ENCODE measurements around the gene TRIM24.

TRIM24 gene

GRCh38 chr7:138502023-138502767, 42.1 kb downstream of the TRIM24 start:
- Histone ChIP-seq H3K27ac (ENCODE audit: low read length) (no peak overlapping the region), H3K36me3 (ENCODE audit: control insufficient read depth, low read depth, low read length) (peaks cover 32% of the 10 kb centered on the region), H3K9me3 (ENCODE audit: control insufficient read depth, low read depth, low read length) (no peaks in the 10 kb centered on the region), H3K4me1 (ENCODE audit: control insufficient read depth, low read depth, low read length) (peaks cover 13% of the 10 kb centered on the region), H3K4me3 (ENCODE audit: low read length) (no peak overlapping the region), H3K9ac (ENCODE audit: low read length) (no peak overlapping the region), H3K27me3 (ENCODE audit: control insufficient read depth, insufficient read depth, low read length) (no peaks in the 10 kb centered on the region)

GRCh38 chr7:138505361-138505873, 45.4 kb downstream of the TRIM24 start:
- H3K9me3 ChIP-seq (ENCODE audit: control insufficient read depth, low read depth, low read length) = no peaks in the 10 kb centered on the region
- no peak overlapping the region for H3K4me3 ChIP-seq (ENCODE audit: low read length)
- H3K4me1 ChIP-seq (ENCODE audit: control insufficient read depth, low read depth, low read length) = peaks cover 13% of the 10 kb centered on the region
- no peaks in the 10 kb centered on the region for H3K27me3 ChIP-seq (ENCODE audit: control insufficient read depth, insufficient read depth, low read length)
- H3K27ac ChIP-seq (ENCODE audit: low read length) = no peak overlapping the region
- peaks cover 45% of the 10 kb centered on the region for H3K36me3 ChIP-seq (ENCODE audit: control insufficient read depth, low read depth, low read length)
- H3K9ac ChIP-seq (ENCODE audit: low read length) = no peak overlapping the region

GRCh38 chr7:138506764-138507163, 46.7 kb downstream of the TRIM24 start:
- Histone ChIP-seq H3K36me3 (ENCODE audit: control insufficient read depth, low read depth, low read length) (peaks cover 50% of the 10 kb centered on the region), H3K4me1 (ENCODE audit: control insufficient read depth, low read depth, low read length) (peaks cover 13% of the 10 kb centered on the region), H3K9me3 (ENCODE audit: control insufficient read depth, low read depth, low read length) (no peaks in the 10 kb centered on the region)

GRCh38 chr7:138510003-138510402, 49.9 kb downstream of the TRIM24 start:
- peaks cover 4% of the 10 kb centered on the region for H3K4me1 ChIP-seq (ENCODE audit: control insufficient read depth, low read depth, low read length)

More at GRCh38 chr7:138506764-138507163, 46.7 kb downstream of the TRIM24 start:
- Histone ChIP-seq H3K27ac (ENCODE audit: low read length) (no peak overlapping the region), H3K27me3 (ENCODE audit: control insufficient read depth, insufficient read depth, low read length) (no peaks in the 10 kb centered on the region), H3K4me3 (ENCODE audit: low read length) (no peak overlapping the region), H3K9ac (ENCODE audit: low read length) (no peak overlapping the region)

GRCh38 chr7:138512092-138512858, 52.2 kb downstream of the TRIM24 start:
- Histone ChIP-seq H3K4me1 (ENCODE audit: control insufficient read depth, low read depth, low read length) (no peaks in the 10 kb centered on the region), H3K4me3 (ENCODE audit: low read length) (no peak overlapping the region), H3K9me3 (ENCODE audit: control insufficient read depth, low read depth, low read length) (no peaks in the 10 kb centered on the region), H3K27me3 (ENCODE audit: control insufficient read depth, insufficient read depth, low read length) (no peaks in the 10 kb centered on the region), H3K9ac (ENCODE audit: low read length) (no peak overlapping the region), H3K36me3 (ENCODE audit: control insufficient read depth, low read depth, low read length) (peaks cover 70% of the 10 kb centered on the region), H3K27ac (ENCODE audit: low read length) (no peak overlapping the region)

More at GRCh38 chr7:138510003-138510402, 49.9 kb downstream of the TRIM24 start:
- no peak overlapping the region for H3K27ac ChIP-seq (ENCODE audit: low read length)
- no peaks in the 10 kb centered on the region for H3K27me3 ChIP-seq (ENCODE audit: control insufficient read depth, insufficient read depth, low read length)
- H3K9me3 ChIP-seq (ENCODE audit: control insufficient read depth, low read depth, low read length) = no peaks in the 10 kb centered on the region
- H3K9ac ChIP-seq (ENCODE audit: low read length) = no peak overlapping the region
- H3K4me3 ChIP-seq (ENCODE audit: low read length) = no peak overlapping the region
- H3K36me3 ChIP-seq (ENCODE audit: control insufficient read depth, low read depth, low read length) = peaks cover 74% of the 10 kb centered on the region

- no peaks in the 10 kb centered on the region for H3K27me3 ChIP-seq (ENCODE audit: control insufficient read depth, insufficient read depth, low read length)
- H3K27ac ChIP-seq (ENCODE audit: low read length) = no peak overlapping the region
- no peaks in the 10 kb centered on the region for H3K9me3 ChIP-seq (ENCODE audit: control insufficient read depth, low read depth, low read length)
- no peak overlapping the region for H3K4me3 ChIP-seq (ENCODE audit: low read length)
- no peak overlapping the region for H3K9ac ChIP-seq (ENCODE audit: low read length)
- H3K4me1 ChIP-seq (ENCODE audit: control insufficient read depth, low read depth, low read length) = no peaks in the 10 kb centered on the region
- peaks cover 73% of the 10 kb centered on the region for H3K36me3 ChIP-seq (ENCODE audit: control insufficient read depth, low read depth, low read length)
These were observed 52.8 kb downstream of the TRIM24 start for GRCh38 chr7:138512885-138513284.

- H3K9ac ChIP-seq (ENCODE audit: low read length) = no peak overlapping the region
- no peaks in the 10 kb centered on the region for H3K4me1 ChIP-seq (ENCODE audit: control insufficient read depth, low read depth, low read length)
- no peaks in the 10 kb centered on the region for H3K27me3 ChIP-seq (ENCODE audit: control insufficient read depth, insufficient read depth, low read length)
- H3K27ac ChIP-seq (ENCODE audit: low read length) = no peak overlapping the region
- H3K36me3 ChIP-seq (ENCODE audit: control insufficient read depth, low read depth, low read length) = peaks cover 74% of the 10 kb centered on the region
- H3K9me3 ChIP-seq (ENCODE audit: control insufficient read depth, low read depth, low read length) = no peaks in the 10 kb centered on the region
- H3K4me3 ChIP-seq (ENCODE audit: low read length) = no peak overlapping the region
These were observed 53.3 kb downstream of the TRIM24 start for GRCh38 chr7:138513344-138513871.

- no peak overlapping the region for H3K4me3 ChIP-seq (ENCODE audit: low read length)
- no peak overlapping the region for H3K9ac ChIP-seq (ENCODE audit: low read length)
- peaks cover 76% of the 10 kb centered on the region for H3K36me3 ChIP-seq (ENCODE audit: control insufficient read depth, low read depth, low read length)
- no peaks in the 10 kb centered on the region for H3K27me3 ChIP-seq (ENCODE audit: control insufficient read depth, insufficient read depth, low read length)
- no peaks in the 10 kb centered on the region for H3K9me3 ChIP-seq (ENCODE audit: control insufficient read depth, low read depth, low read length)
- H3K27ac ChIP-seq (ENCODE audit: low read length) = no peak overlapping the region
- no peaks in the 10 kb centered on the region for H3K4me1 ChIP-seq (ENCODE audit: control insufficient read depth, low read depth, low read length)
These were observed 54.0 kb downstream of the TRIM24 start for GRCh38 chr7:138514044-138514443.

GRCh38 chr7:138515001-138515528, 55.0 kb downstream of the TRIM24 start:
- Histone ChIP-seq H3K4me1 (ENCODE audit: control insufficient read depth, low read depth, low read length) (no peaks in the 10 kb centered on the region), H3K9me3 (ENCODE audit: control insufficient read depth, low read depth, low read length) (no peaks in the 10 kb centered on the region), H3K9ac (ENCODE audit: low read length) (no peak overlapping the region), H3K27me3 (ENCODE audit: control insufficient read depth, insufficient read depth, low read length) (no peaks in the 10 kb centered on the region), H3K36me3 (ENCODE audit: control insufficient read depth, low read depth, low read length) (peaks cover 82% of the 10 kb centered on the region), H3K27ac (ENCODE audit: low read length) (no peak overlapping the region), H3K4me3 (ENCODE audit: low read length) (no peak overlapping the region)

GRCh38 chr7:138519061-138519798, 59.2 kb downstream of the TRIM24 start:
- Histone ChIP-seq H3K9me3 (ENCODE audit: control insufficient read depth, low read depth, low read length) (no peaks in the 10 kb centered on the region), H3K36me3 (ENCODE audit: control insufficient read depth, low read depth, low read length) (peaks cover 91% of the 10 kb centered on the region), H3K4me3 (ENCODE audit: low read length) (no peak overlapping the region), H3K27me3 (ENCODE audit: control insufficient read depth, insufficient read depth, low read length) (no peaks in the 10 kb centered on the region), H3K4me1 (ENCODE audit: control insufficient read depth, low read depth, low read length) (no peaks in the 10 kb centered on the region), H3K9ac (ENCODE audit: low read length) (no peak overlapping the region), H3K27ac (ENCODE audit: low read length) (no peak overlapping the region)

- Histone ChIP-seq H3K27ac (ENCODE audit: low read length) (no peak overlapping the region), H3K9me3 (ENCODE audit: control insufficient read depth, low read depth, low read length) (peaks cover 5% of the 10 kb centered on the region), H3K4me1 (ENCODE audit: control insufficient read depth, low read depth, low read length) (no peaks in the 10 kb centered on the region), H3K36me3 (ENCODE audit: control insufficient read depth, low read depth, low read length) (peaks cover 84% of the 10 kb centered on the region), H3K9ac (ENCODE audit: low read length) (no peak overlapping the region), H3K4me3 (ENCODE audit: low read length) (no peak overlapping the region), H3K27me3 (ENCODE audit: control insufficient read depth, insufficient read depth, low read length) (no peaks in the 10 kb centered on the region)
These were observed 60.7 kb downstream of the TRIM24 start for GRCh38 chr7:138520742-138521141.
